GM18870 (cell line): ENCODE results near the gene DTX2.
"Not testable (repeated sequence)": the region's sequence is repeated elsewhere in the genome, so short reads cannot be mapped to it uniquely, and the experiment has no call there.

Source experiments
- ATAC-seq: cut with Tn5 transposase; IDR thresholded peaks from one replicate; pipeline ENCODE4 v1.9.1; 2021; ENCODE audit warnings: moderate library complexity; ENCODE audit not compliant: unreplicated experiment

The DTX2 gene

DNA sequence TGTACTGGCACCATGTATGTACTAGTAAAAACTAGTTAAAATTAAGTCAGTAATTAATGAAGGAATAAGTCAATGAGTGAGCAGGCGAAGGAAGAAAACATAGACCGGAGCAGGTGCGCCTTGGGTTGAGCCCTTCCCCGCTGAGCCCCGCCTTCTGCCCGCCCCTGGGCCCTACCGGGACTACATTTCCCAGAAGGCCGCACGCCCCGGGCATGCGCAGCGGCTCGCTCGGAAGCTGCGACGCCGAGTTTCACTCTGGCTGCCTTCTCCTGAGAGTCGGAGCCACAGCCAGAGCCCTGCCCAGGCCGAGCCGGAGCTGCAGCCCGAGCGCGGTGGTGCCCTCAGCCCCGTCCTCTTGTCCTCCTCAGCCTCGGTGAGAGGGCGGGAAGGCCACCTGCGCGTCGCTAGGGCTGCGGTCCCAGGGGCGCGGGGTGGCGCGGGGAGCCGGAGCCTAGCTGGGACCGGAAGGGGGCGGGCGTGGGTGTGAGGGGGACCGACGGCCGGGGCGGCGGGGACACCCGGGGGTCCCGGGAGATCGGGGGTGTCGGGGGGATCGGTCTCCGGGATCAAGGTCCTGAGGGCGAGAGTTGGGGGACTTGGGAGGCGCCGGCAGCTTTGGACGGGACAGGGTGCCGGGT is at the start of gene DTX2:
Gene DTX2 (plus strand): TSS at position 246 of the 638 bp plus-strand sequence. CDS start 18,801 bp downstream, outside the sequence.
- peak; percentile 88 for ATAC-seq

DNA sequence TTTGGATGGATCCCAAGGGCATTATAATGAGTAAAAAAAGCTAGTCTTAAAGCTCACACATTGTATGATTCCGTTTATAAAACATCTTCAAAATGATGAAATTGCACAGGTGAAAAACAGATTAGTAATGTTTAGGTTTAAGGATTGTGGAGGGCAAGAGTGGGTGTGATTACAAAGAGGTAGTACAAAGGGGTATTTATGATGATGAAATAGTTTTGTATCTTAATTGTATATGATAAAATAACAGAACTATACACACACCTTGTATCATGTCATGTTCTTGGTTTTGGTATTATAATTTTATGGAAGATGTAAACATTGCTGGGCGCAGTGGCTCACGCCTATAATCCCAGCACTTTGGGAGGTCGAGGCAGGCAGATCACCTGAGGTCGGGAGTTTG is 49.3 kb upstream of the DTX2 start:
- ATAC-seq = no peak

DNA sequence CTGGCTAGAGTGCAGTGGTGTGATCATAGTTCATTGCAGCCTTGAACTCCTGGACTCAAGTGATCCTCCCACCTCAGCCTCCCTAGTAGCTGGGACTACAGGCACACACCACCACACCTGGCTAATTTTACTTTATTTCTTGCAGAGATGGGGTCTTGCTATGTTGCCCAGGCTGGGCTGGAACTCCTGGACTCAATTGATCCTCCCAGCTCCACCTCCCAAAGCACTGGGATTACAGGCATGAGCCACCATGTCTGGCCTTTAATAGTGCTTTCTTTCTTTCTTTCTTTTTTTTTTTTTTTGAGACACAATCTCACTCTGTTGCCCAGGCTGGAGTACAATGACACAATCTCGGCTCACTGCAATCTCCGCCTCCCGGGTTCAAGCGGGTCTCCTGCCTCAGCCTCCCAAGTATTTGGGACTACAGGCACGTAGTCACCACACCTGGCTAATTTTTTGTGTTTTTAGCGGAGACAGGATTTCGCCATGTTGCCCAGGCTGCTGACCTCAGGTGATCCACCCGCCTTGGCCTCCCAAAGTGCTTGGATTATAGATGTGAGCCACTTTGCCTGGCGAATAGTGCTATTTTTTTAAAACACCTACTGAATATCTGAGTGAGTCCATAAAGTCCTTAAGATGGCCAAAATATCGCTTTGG is 43.7 kb upstream of the DTX2 start:
- not testable (repeated sequence) for ATAC-seq

DNA sequence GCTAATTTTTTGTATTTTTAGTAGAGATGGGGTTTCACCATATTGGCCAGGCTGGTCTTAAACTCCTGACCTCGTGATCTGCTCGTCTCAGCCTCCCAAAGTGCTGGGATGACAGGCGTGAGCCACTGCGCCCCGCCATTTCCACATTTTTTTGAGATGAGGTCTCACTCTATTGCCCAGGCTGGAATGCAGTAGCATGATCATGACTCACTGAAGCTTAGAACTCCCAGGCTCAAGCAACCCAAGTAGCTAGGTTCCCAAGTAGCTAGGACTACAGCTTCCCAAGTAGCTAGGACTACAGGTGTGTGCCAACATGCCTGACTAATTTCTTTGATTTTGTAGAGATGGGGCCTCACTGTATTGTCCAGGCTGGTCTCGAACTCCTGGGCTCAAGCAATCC is 40.4 kb upstream of the DTX2 start:
- not testable (repeated sequence) for ATAC-seq

DNA sequence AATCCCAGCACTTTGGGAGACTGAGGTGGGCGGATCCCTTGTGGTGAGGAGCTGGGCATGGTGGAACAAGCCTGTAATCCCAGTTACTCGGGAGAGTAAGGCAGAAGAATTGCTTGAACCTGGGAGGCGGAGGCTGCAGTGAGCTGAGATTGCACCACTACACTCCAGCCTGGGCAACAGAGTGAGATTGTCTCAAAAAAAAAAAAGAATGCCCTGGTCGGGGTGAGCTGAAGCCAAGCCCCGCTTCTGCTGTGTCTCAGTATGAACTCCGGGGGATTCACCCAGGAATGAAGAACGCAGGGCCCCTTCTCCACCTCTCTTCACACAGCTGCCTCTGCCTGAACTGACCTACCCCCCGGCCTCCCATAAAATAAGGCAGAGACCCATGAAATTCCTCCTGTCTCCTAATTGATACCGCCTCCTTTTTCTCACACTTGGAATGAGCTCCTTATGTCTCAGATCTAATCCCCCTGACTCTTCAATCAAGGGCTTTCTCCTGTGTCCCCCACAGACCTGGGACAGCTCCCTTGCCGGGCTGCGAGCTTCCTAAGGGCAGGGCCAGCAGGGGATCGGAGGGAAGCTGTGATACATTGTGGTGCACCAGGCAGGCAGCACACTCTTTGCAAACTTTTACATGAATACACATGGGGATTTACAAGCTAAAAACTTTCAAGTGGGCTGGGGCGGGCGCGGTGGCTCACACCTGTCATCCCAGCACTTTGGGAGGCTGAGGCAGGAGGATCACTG is 37.7 kb upstream of the DTX2 start:
- ATAC-seq = no peak

DNA sequence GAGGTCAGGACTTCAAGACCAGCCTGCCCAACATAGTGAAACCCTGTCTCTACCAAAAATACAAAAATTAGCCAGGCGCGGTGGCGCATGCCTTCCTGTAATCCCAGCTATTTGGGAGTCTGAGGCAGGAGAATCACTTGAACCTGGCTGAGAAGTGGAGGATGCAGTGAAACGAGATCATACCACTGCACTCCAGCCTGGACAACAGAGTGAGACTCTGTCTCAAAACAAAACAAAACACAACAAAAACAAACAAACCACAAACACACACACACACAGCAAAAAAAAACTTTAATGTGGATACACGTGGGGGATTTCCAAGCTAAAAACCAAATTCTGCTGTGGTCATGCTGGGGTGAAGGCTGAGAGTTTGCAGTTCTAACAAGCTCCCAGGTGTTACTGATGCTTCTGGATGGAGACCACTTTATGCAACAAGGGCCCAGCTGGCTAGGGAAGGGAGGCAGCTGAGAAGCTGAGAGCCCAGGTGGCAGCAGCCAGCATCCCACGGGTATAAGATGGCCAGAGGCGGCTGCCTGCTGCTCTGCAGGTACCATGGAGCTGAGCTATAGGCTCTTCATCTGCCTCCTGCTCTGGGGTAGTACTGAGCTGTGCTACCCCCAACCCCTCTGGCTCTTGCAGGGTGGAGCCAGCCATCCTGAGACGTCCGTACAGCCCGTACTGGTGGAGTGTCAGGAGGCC is 36.9 kb upstream of the DTX2 start, which contains the start of gene ZP3:
Gene ZP3 (plus strand): TSS at position 538 of the 699 bp plus-strand sequence. CDS start 15 bp downstream, at position 553.
- peak; percentile 67 for ATAC-seq

DNA sequence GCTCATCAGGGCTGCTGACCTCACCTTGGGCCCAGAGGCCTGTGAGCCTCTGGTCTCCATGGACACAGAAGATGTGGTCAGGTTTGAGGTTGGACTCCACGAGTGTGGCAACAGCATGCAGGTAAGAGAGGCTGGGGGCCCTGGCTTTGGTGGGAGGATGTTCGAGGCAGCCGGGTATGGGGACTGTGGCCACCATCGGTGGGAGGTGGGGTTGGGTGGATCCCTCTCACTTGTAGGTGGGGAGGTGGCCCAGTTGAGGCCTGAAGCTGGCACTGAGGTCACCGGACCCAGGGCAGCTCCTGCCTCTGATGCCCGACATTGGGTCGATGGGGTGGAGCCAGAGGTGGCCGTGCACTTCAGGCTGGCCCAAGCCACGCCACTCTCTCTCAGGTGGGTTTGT is 36.4 kb upstream of the DTX2 start:
- no peak for ATAC-seq

DNA sequence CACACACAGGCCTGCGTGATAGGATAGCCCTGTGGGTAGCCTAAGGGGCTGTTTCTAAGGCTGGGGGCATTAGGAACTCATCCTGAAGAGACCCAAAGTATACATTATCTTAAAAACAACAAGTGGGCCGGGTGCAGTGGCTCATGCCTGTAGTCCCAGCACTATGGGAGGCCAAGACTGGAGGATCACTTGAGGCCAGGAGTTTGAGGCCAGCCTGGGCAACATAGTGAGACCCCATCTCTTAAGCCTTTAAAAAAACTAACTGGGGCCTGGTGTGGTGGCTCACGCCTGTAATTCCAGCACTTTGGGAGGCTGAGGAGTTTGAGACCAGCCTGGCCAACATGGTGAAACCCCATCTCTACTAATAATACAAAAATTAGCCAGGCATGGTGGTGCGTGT is 36.0 kb upstream of the DTX2 start:
- not testable (repeated sequence) for ATAC-seq

DNA sequence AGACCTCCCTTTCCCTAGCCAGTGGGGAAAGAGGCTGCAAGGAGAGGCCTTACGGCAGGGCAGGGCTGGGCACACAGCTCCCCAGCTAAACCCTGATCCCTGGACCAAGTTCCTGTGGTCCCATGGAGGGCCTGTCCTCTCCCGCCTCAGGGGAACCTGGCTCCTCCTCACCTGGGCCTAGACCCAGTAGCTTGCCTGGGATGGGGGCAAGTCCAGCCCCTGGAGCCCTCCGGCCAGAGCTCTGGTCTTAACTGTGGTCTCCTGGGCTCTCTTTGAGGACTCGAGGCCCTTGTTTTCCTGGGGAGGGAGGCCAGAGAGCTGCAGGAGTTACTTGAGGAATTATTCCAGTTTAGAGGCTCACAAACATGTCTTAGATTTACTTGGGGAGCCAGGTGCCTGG is 35.3 kb upstream of the DTX2 start:
- ATAC-seq = no peak

DNA sequence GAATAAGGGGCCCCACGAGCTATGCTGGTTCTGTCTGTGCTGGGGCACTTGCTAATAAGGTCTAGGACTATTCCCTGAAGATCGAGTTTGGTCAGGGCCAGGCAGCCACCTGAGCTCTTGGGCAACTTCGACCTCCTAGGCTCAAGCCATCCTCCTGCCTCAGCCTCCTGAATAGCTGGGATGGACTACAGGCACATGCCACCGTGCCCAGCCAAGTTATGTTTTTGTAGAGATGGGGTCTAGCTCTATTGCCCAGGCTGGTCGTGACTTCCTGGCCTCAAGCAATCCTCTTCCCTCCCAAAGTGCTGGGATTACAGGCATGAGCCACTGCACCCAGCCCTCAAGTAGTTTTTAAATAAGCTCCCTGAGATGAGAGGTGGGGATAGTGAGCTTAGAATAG is 33.9 kb upstream of the DTX2 start:
- no peak for ATAC-seq

DNA sequence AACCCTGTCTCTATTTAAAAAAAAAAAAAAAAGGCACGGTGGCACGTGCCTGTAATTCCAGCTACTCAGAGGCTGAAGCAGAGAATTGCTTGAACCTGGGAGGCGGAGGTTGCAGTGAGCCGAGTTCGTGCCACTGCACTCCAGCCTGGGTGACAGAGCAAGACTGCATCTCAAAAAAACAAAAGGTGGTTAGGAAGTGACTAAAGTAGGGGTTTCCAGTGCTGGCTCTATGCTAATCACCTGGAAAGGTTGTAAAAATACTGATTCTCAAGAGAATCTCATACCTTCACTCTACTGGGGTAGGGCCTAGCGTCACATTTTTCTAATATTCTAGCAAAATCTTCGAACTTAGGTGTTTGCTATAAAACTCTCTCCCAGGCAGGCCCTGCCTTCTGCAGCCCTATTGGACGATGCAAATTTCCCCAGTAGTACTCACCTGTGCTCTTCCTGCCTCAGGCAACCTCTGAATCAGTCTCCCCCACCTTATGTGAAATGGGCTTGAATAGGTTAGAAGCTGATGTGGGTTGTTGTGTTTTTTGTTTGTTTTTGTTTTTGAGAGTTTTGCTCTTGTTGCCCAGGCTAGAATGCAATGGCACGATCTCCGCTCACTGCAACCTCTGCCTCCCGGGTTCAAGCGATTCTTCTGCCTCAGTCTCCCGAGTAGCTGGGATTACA is 33.2 kb upstream of the DTX2 start:
- no peak for ATAC-seq

DNA sequence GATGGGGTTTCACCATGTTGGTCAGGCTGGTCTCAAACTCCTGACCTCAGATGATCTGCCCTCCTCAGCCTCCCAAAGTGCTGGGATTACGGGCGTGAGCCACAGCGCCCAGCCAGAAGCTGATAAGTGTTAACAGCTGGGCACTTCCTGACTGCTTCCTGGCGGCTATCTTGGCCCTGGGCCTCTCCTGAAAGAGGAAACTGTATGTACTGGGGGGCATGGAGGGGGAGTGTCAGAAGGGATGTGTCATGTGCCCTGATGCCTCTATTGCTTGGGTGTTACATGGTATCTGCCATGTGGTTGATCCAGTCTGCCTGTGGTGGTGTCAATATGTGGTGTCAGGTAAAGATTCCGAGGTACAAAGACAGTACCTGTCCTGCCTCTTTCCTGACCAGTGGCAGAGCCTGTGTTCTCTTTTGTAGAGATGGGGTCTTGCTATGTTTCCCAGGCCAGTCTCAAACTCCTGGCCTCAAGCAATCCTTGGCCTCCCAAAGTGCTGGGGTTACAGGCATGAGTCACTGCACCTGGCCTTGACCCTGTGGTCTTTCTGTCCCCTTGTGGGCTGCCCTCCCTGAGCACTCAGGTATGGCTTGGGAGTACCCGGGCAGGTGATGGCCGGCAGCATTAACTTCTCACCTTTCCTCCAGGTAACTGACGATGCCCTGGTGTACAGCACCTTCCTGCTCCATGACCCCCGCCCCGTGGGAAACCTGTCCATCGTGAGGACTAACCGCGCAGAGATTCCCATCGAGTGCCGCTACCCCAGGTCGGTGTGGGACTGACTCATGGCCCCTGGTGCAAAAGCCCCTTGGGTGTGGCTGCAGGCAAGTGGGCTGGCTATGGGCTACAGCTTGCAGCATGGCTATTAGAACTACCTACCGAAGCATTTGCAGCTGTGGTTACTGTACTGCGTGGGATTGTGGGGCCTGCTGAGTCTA is 32.4 kb upstream of the DTX2 start:
- no peak for ATAC-seq

DNA sequence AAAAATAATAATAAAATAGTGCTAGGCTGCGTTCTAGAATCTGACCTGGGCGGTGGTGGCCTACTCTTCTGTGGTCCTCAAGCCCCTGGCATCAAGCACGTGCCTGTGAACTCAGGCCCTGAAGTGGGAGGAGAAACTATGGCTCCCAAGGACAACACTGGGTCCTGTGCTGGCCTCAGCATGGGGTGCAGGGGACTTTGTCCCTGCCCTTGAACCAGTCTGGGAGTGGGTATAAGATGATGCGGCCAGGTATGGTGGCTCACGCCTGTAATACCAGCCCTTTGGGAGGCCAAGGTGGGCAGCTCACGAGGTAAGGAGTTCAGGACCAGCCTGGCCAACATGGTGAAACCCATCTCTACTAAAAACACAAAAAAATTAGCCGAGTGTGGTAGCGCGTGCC is 31.3 kb upstream of the DTX2 start:
- no peak for ATAC-seq

DNA sequence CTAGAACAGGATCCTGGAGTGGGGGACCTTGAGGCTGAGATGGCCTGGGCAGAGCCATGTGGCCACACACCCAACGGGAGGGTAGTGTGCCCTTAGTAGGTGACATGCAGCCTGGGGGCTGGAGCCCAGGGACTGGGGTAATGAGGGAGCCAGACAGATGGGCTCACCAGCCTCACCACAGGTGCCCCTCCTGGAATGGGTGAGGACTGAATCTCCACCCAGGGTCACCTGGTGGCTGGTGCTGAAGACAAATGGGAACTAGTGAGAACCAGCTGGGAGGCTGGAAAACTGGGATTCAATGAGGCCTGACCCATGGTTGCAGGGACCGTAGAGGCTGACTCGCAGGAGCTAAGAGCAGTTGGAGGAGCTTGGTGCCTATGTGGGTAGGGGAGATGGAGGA is 30.7 kb upstream of the DTX2 start:
- no peak for ATAC-seq

DNA sequence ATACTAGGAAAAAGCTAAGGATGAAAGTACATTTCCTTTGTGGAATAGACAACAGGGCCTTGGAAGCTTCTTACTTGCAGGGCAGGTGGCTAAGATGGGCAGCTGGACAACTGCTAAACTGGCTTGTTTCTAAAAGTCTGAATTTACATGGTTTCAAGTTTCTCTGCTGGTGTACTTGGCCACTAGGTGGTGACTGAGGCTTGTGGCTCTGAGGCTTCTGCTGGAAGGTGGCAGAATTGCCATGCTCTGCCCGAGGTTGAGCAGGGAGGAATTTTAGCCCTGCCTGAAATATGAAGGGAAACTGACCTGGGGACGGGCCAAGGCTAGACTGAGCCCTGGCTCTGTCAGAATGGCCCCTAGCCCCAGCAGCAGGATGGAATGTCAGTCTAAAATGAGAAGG is 23.6 kb upstream of the DTX2 start:
- peak; percentile 79 for ATAC-seq

DNA sequence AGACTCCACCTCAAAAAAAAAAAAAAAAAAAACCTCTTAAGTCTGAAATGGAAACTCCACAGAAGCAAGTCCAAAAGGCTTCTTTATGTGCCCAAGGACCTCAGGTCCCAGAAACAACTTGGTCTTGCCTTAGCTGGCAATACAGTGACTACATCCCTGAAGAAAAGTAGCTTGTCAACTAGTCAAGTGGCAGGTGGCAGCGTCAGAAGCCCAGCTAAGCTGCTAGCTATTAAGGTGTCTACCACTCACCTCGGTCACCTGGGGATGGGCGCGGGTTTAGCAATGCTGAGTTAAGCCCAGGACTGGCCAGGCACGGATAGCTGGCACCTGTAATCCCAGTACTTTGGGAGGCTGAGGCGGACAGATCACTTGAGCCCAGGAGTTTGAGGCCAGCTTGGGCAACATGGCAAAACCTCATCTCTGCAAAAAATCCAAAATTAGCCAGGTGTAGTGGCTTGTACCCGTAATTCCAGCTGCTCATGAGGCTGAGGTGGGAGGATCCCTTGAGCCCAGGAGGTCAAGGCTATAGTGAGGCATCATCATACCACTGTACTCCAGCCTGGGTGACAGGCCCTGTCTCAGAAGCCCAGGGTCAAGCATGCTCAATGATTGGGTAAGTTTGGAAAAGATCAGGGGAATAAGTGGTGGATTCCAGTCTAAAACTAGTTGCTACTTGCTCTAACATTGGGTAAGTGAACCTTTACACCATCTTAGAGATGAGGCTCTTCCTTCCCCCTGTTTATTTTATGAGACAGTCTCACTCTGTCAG is 22.2 kb upstream of the DTX2 start:
- not testable (repeated sequence) for ATAC-seq

DNA sequence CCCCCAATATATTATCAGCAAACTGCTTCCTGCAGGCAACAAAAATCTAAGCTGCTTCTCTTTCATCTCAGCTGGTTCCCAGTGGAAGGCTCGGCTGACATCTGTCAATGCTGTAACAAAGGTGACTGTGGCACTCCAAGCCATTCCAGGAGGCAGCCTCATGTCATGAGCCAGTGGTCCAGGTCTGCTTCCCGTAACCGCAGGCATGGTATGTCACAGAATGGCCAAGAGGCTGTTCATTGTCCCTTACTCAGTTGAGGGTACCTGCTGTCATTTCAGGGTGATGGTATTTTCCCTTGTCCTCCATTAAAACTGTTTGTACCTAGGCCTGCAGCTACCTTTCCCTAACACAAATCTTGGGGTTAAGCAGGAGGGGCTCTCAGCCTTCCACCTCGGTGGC is 21.1 kb upstream of the DTX2 start:
- ATAC-seq = not testable (repeated sequence)

DNA sequence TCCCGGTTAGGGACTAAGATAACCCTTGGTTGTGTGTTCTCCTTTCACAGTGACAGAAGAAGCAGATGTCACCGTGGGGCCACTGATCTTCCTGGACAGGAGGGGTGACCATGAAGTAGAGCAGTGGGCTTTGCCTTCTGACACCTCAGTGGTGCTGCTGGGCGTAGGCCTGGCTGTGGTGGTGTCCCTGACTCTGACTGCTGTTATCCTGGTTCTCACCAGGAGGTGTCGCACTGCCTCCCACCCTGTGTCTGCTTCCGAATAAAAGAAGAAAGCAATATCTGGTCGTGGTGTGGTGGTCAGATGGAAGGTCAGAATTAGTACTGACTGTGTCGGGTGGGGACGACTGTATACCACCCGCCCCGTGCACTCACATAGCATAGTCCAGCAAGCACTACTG is 19.7 kb upstream of the DTX2 start:
- not testable (repeated sequence) for ATAC-seq
